Gastroesophageal sphincter (tissue), 4 donors: Measurements from ENCODE around the gene ATP10A. TPM values are rescaled to one million over a fixed set of nuclear protein-coding genes. Genes with fewer than 3 reads are reported as not detected.

Experiments used
- ATAC-seq: fragments of 150-250 bp; one replicate; pipeline ENCODE4 v1.9.1; 2016; ENCODE audit warnings: mild to moderate bottlenecking, moderate library complexity
- H3K27ac ChIP-seq, 4 donors: fragments of 200-600 bp; sonication (generic) in 3 of 4; 1 replicate in 3 of 4; 2 replicates in 1 of 4; pipeline ENCODE4 v1.5.1; 2016 to 2019
- H3K27me3 ChIP-seq: fragments of 200-600 bp; sonication (generic); one replicate; pipeline ENCODE4 v1.5.1; 2019
- H3K36me3 ChIP-seq, 2 donors: fragments of 200-600 bp; sonication (generic); one replicate each; pipeline ENCODE4 v1.5.1; 2019; ENCODE audit warnings: control low read depth in 1 of 2
- H3K4me1 ChIP-seq, 3 donors: fragments of 200-600 bp; sonication (generic); 1 replicate in 2 of 3; 2 replicates in 1 of 3; pipeline ENCODE4 v1.5.1; 2016 to 2019; ENCODE audit warnings: control low read depth in 2 of 3
- H3K4me3 ChIP-seq, 2 donors: fragments of 200-600 bp; sonication (generic); one replicate each; pipeline ENCODE4 v1.5.1; 2019; ENCODE audit warnings: mild to moderate bottlenecking in 1 of 2, moderate library complexity in 1 of 2
- H3K9me3 ChIP-seq, 3 donors: fragments of 200-600 bp; sonication (generic); one replicate each; pipeline ENCODE4 v1.5.1; 2017 to 2019; ENCODE audit warnings: control low read depth in 2 of 3
- EP300 ChIP-seq: sonication (generic); formaldehyde crosslinking; IDR thresholded peaks from one replicate; pipeline ENCODE4 v1.6.1; 2017; ENCODE audit warnings: antibody characterized with exemption, mild to moderate bottlenecking
- POLR2A ChIP-seq, 2 donors: fragments of 450-650 bp; IDR thresholded peaks; one replicate each; pipeline ENCODE4 v1.6.1; 2017; ENCODE audit warnings: antibody characterized with exemption in 2 of 2, mild to moderate bottlenecking in 2 of 2, moderate library complexity in 1 of 2
- POLR2AphosphoS5 ChIP-seq: sonication (generic); formaldehyde crosslinking; IDR thresholded peaks from one replicate; pipeline ENCODE4 v1.6.1; 2017; ENCODE audit warnings: antibody characterized with exemption
- WGBS, 2 donors: methylation state at CpG; one replicate each; pipeline ENCODE4 v1.1.5; 2018; ENCODE audit warnings: low coverage in 1 of 2; 5-methylcytosine and 5-hydroxymethylcytosine counted together
- total RNA-seq, 4 donors: library from RNA; depleted of rRNA; stranded (reverse); fragments of >200 nt; gene quantifications; one replicate each; pipeline ENCODE4 v1.1.0, GENCODE V29; 2016
- TF ChIP-seq, protein P1 (sequence below), 4 experiments: fragments of 200-600 bp in 2 of 4; fragments of 450-650 bp in 2 of 4; sonication (generic) in 1 of 4; IDR thresholded peaks; one replicate each; pipeline ENCODE4 v1.5.1; 2017 to 2019; ENCODE audit warnings: antibody characterized with exemption in 4 of 4, mild to moderate bottlenecking in 2 of 4, moderate library complexity in 2 of 4

The ATP10A gene
- total RNA-seq, 4 donors from 2014 or later: 22.9 to 41.8 (median 24.6) TPM

- peaks cover 0 to 32% of the 10 kb centered on the region in 2 donors for H3K36me3 ChIP-seq
- peak overlapping the region; percentile 80 to 95 (median 83) for H3K27ac ChIP-seq
- peaks cover 1 to 59% (median 39%) of the 10 kb centered on the region in 3 donors for H3K4me1 ChIP-seq
- ATAC-seq: peak; percentile 66
- H3K9me3 ChIP-seq: no peaks in the 10 kb centered on the region
- WGBS, 2 donors: 37 to 77% methylated on average over 4 to 8 of the region's 8 CpGs
- no peaks in the 10 kb centered on the region for H3K27me3 ChIP-seq
- TF ChIP-seq EP300: no peak
- TF ChIP-seq, protein P1, sequence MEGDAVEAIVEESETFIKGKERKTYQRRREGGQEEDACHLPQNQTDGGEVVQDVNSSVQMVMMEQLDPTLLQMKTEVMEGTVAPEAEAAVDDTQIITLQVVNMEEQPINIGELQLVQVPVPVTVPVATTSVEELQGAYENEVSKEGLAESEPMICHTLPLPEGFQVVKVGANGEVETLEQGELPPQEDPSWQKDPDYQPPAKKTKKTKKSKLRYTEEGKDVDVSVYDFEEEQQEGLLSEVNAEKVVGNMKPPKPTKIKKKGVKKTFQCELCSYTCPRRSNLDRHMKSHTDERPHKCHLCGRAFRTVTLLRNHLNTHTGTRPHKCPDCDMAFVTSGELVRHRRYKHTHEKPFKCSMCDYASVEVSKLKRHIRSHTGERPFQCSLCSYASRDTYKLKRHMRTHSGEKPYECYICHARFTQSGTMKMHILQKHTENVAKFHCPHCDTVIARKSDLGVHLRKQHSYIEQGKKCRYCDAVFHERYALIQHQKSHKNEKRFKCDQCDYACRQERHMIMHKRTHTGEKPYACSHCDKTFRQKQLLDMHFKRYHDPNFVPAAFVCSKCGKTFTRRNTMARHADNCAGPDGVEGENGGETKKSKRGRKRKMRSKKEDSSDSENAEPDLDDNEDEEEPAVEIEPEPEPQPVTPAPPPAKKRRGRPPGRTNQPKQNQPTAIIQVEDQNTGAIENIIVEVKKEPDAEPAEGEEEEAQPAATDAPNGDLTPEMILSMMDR (IDR thresholded peaks at IDR 0.05): no peak
- no peak for TF ChIP-seq POLR2AphosphoS5
- TF ChIP-seq POLR2A (IDR thresholded peaks at IDR 0.05): no peak
- H3K4me3 ChIP-seq: no peak overlapping the region
These were observed 187.7 kb downstream of the ATP10A start for GRCh38 chr15:25675396-25675795.

DNA sequence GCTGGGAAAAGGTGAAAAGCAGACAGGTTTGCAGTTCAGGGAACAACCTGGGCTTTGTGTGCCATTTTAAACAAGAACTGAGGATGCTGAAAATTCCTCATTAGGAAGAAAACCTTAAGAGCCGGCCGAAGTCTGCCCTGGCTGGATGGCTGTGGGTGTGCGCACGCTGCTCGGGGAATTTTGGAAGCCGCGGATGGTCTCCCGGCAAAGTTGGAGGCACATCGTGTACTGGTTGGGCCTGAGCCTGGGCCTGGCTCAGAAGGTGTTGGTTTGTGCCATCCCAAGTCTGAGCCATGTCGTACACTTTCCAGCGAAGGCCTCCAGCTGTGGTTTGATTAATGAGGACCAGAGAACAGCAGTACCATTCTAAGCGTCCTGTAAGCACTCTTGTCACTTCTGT, 188.2 kb downstream of the ATP10A start:
- H3K4me3 ChIP-seq: no peak overlapping the region
- TF ChIP-seq EP300: peak; percentile 44
- no peak for TF ChIP-seq POLR2A (IDR thresholded peaks at IDR 0.05)
- TF ChIP-seq, protein P1 (IDR thresholded peaks at IDR 0.05): no peak
- TF ChIP-seq POLR2AphosphoS5: peak; percentile 95
- peaks cover 6 to 64% (median 44%) of the 10 kb centered on the region in 3 donors for H3K4me1 ChIP-seq
- H3K27ac ChIP-seq: peak overlapping the region; percentile 80 to 95 (median 90)
- ATAC-seq: peak; percentile 90
- peaks cover 0 to 27% of the 10 kb centered on the region in 2 donors for H3K36me3 ChIP-seq
- 19 to 43% methylated on average over 4 to 9 of the region's 12 CpGs for WGBS, 2 donors
- H3K27me3 ChIP-seq: no peaks in the 10 kb centered on the region
- no peaks in the 10 kb centered on the region for H3K9me3 ChIP-seq

DNA sequence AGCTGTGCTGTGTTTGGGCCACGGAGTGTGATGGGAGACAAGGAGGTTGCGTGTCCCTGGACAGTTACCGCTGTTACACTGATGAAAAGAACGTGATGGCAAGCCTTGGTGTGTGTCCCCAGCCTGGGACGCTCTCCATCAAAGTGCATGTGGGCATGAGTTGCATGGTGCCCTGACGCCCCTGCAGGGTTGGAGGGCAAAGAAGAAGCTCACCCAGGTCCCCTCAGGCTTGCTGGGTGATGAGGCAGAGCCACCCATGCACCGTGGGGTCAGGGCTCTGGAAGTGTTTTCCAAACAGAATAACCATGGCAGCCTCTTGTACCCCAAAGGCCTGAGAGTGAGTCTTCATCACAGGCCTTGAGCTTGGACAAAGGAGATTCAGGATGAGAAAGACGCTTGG, 189.2 kb downstream of the ATP10A start:
- no peak for TF ChIP-seq POLR2AphosphoS5
- TF ChIP-seq POLR2A (IDR thresholded peaks at IDR 0.05): no peak
- TF ChIP-seq, protein P1 (IDR thresholded peaks at IDR 0.05): no peak
- no peak for TF ChIP-seq EP300
- H3K4me1 ChIP-seq: peaks cover 6 to 74% (median 51%) of the 10 kb centered on the region in 3 donors
- H3K27me3 ChIP-seq: no peaks in the 10 kb centered on the region
- ATAC-seq: no peak
- H3K9me3 ChIP-seq: no peaks in the 10 kb centered on the region
- H3K36me3 ChIP-seq: peaks cover 0 to 18% of the 10 kb centered on the region in 2 donors
- no peak overlapping the region for H3K4me3 ChIP-seq
- WGBS, 2 donors: 98% methylated on average over 8 of the region's 8 CpGs; no CpG with 5 or more reads in 1 of the 2 donors
- H3K27ac ChIP-seq: peak overlapping the region; percentile 80 to 95 (median 90)

- TF ChIP-seq POLR2A (IDR thresholded peaks at IDR 0.05) (no peak), EP300 (no peak), POLR2AphosphoS5 (no peak)
- TF ChIP-seq, protein P1 (IDR thresholded peaks at IDR 0.05): no peak
- WGBS, 2 donors: 75% methylated on average over 7 of the region's 9 CpGs; no CpG with 5 or more reads in 1 of the 2 donors
- Histone ChIP-seq H3K36me3 (peaks cover 0 to 11% of the 10 kb centered on the region in 2 donors), H3K4me1 (peaks cover 6 to 80% (median 51%) of the 10 kb centered on the region in 3 donors), H3K27me3 (no peaks in the 10 kb centered on the region), H3K27ac (peak overlapping the region in 3 of 4 donors; percentile 80 to 95 (median 85)), H3K4me3 (no peak overlapping the region), H3K9me3 (no peaks in the 10 kb centered on the region)
- ATAC-seq: no peak
These were observed 189.8 kb downstream of the ATP10A start for GRCh38 chr15:25673351-25673750.

DNA sequence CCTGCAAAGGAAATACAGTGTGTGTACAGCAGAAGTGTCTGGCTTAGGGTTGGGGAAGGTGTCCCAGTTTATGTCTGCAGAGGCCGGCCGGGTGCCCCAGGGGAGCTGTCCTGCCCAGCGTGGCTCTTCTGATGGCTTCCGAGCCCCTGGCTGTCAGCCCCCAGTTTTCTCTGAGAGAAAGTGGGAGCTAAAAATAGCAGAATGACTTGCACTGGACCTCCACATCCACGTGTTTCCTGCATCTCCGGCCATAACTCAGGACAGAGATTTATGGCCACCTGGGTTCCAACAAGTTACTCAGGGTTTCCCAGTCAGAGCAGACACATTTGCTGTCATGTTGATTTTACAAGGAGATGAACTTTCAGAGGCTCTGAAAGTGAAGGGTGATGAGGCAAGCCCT, 192.0 kb downstream of the ATP10A start:
- Histone ChIP-seq H3K4me3 (peak overlapping the region in 1 of 2 donors; percentile 16), H3K4me1 (peaks cover 6 to 82% (median 50%) of the 10 kb centered on the region in 3 donors), H3K27me3 (no peaks in the 10 kb centered on the region), H3K27ac (peak overlapping the region; percentile 69 to 95 (median 82)), H3K36me3 (no peaks in the 10 kb centered on the region), H3K9me3 (no peaks in the 10 kb centered on the region)
- WGBS, 2 donors: 0 to 6% methylated on average over 2 of the region's 6 CpGs
- TF ChIP-seq POLR2A (IDR thresholded peaks at IDR 0.05) (no peak), POLR2AphosphoS5 (peak; percentile 77), EP300 (no peak)
- TF ChIP-seq, protein P1 (IDR thresholded peaks at IDR 0.05): no peak
- no peak for ATAC-seq
